SH-SY5Y (cell line): ENCODE results near the gene DPP10.

ENCODE experiments used
- GATA2 ChIP-seq: IDR thresholded peaks from 2 replicates; pipeline ENCODE4 v1.6.1; 2011; ENCODE audit warnings: mild to moderate bottlenecking, low read depth, low read length
- GATA3 ChIP-seq: IDR thresholded peaks from 2 replicates; pipeline ENCODE4 v1.6.1; 2011; ENCODE audit warnings: low read depth, mild to moderate bottlenecking, low read length, moderate library complexity

DNA sequence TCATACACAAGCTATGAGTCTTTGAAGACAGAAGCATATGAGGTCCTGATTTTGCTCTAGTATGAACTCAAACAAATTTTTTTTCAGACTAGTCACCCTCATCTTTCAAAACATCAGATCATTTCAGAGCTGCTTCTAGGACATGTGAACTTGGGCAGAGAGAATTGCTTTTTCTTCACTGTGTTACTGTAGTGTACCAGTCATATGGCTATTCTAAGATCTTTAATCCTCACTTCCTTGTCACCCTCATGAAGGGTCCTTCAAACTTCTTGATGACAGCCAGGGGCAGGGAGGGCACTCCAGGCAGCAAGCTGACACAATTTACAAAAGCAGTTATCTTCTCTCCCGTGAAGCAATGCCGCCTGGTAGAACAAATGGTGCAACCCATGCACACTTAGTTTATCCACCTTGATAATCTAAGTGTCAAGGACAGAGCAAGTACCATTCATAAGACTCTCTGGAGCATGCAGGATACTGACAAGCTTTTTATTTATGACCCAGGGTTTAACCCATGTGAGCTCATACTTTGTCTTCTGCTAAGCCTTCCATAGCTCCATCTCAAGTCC, 200.6 kb downstream of the DPP10 start:
- no peak for TF ChIP-seq GATA2
- TF ChIP-seq GATA3 = no peak
